ENCODE measurements around the gene RPL29.

GRCh38 chr3:51964521-51964920, 31.2 kb downstream of the RPL29 start:
- TF ChIP-seq CTCF (IDR thresholded peaks at IDR 0.05) (no peak), POLR2A (IDR thresholded peaks at IDR 0.05) (no peak)

Measured in body of pancreas (tissue), 4 donors.